HepG2 (cell line): ENCODE results near the gene ACVR1B. TPM values are rescaled to one million over a fixed set of nuclear protein-coding genes. Genes with fewer than 3 reads are reported as not detected.

Source experiments
- AGO1 ChIP-seq: fragments of 200-400 bp; formaldehyde crosslinking; IDR thresholded peaks from 2 replicates; pipeline ENCODE4 v1.6.1; 2017; ENCODE audit warnings: mild to moderate bottlenecking, low read depth, low read length, moderate library complexity; ENCODE audit not compliant: poor library complexity, severe bottlenecking
- CEBPB ChIP-seq: IDR thresholded peaks from 2 replicates; pipeline ENCODE4 v1.6.1; 2011; ENCODE audit warnings: low read depth, low read length, improper control_type of control experiment, borderline replicate concordance
- ESRRA ChIP-seq: sonication (generic); formaldehyde crosslinking; IDR thresholded peaks from 2 replicates; pipeline ENCODE4 v1.5.1; 2020; ENCODE audit warnings: mild to moderate bottlenecking, low read depth, missing genetic modification reagents
- ETV6 ChIP-seq: sonication (generic); formaldehyde crosslinking; conservative IDR thresholded peaks from 2 replicates; pipeline ENCODE4 v1.4.0; 2020; ENCODE audit warnings: missing genetic modification reagents
- KLF15 ChIP-seq: sonication (generic); formaldehyde crosslinking; IDR thresholded peaks from 2 replicates; pipeline ENCODE4 v1.8.1; 2023; ENCODE audit warnings: borderline replicate concordance, mild to moderate bottlenecking, inconsistent platforms, missing genetic modification reagents, mixed read lengths
- KLF16 ChIP-seq, 2 experiments: sonication (generic) in 1 of 2; formaldehyde crosslinking in 1 of 2; IDR thresholded peaks; 2 replicates each; pipeline versions ENCODE4 v1.6.1 to v1.8.0; 2016 to 2023; ENCODE audit warnings: missing genetic modification reagents in 2 of 2, missing compliant biosample characterization in 1 of 2
- NFIB ChIP-seq: sonication (generic); formaldehyde crosslinking; IDR thresholded peaks from 2 replicates; pipeline ENCODE4 v1.9.0; 2021; ENCODE audit warnings: missing genetic modification reagents, mild to moderate bottlenecking, borderline replicate concordance
- SMYD3 ChIP-seq: sonication (generic); formaldehyde crosslinking; IDR thresholded peaks from 2 replicates; pipeline ENCODE4 v1.8.1; 2023; ENCODE audit warnings: mild to moderate bottlenecking, missing genetic modification reagents
- SNAI1 ChIP-seq: sonication (generic); formaldehyde crosslinking; IDR thresholded peaks from 2 replicates; pipeline ENCODE4 v1.5.0; 2020; ENCODE audit warnings: mild to moderate bottlenecking, missing genetic modification reagents, borderline replicate concordance
- USF2 ChIP-seq, 2 experiments: sonication (generic) in 1 of 2; formaldehyde crosslinking in 1 of 2; IDR thresholded peaks; 2 replicates each; pipeline versions ENCODE4 v1.5.1 to v1.6.1; 2011 to 2020; ENCODE audit warnings: borderline replicate concordance in 1 of 2, low read depth in 1 of 2, low read length in 1 of 2, mild to moderate bottlenecking in 1 of 2, missing genetic modification reagents in 1 of 2, moderate library complexity in 1 of 2
- YEATS4 ChIP-seq: sonication (generic); formaldehyde crosslinking; IDR thresholded peaks from 2 replicates; pipeline ENCODE4 v1.4.0; 2020; ENCODE audit warnings: missing genetic modification reagents, borderline replicate concordance
- ZGPAT ChIP-seq: IDR thresholded peaks from 2 replicates; pipeline ENCODE4 v1.6.1; 2016; ENCODE audit warnings: mild to moderate bottlenecking
- ZMYM4 ChIP-seq: sonication (generic); formaldehyde crosslinking; IDR thresholded peaks from 2 replicates; pipeline ENCODE4 v1.8.1; 2023; ENCODE audit warnings: mild to moderate bottlenecking, missing genetic modification reagents
- ZNF337 ChIP-seq: sonication (generic); formaldehyde crosslinking; IDR thresholded peaks from 2 replicates; pipeline ENCODE4 v1.5.1; 2020; ENCODE audit warnings: missing genetic modification reagents, low read depth, mild to moderate bottlenecking, borderline replicate concordance
- ZNF644 ChIP-seq: IDR thresholded peaks from 2 replicates; pipeline ENCODE4 v1.6.1; 2016; ENCODE audit warnings: low read depth
- ZNF674 ChIP-seq: sonication (generic); formaldehyde crosslinking; IDR thresholded peaks from 2 replicates; pipeline ENCODE4 v1.5.0; 2020; ENCODE audit warnings: low read depth, mild to moderate bottlenecking, missing genetic modification reagents
- ZNF775 ChIP-seq: sonication (generic); formaldehyde crosslinking; IDR thresholded peaks from 2 replicates; pipeline ENCODE4 v1.4.0; 2020; ENCODE audit warnings: missing genetic modification reagents, mild to moderate bottlenecking, moderate library complexity, borderline replicate concordance
- polyA plus RNA-seq, 8 experiments: library from polyadenylated mRNA; depleted of rRNA in 3 of 8; stranded (reverse) in 7 of 8; unstranded in 1 of 8; fragments of >200 nt; fragmentation: Illumina TruSeq in 4 of 8; extraction: Trizol in 4 of 8; gene quantifications; 2 replicates each; pipeline versions ENCODE4 v1.2.1 to v1.2.3, GENCODE V29; 2011 to 2016; ENCODE audit warnings: low read depth in 4 of 8, missing spikeins in 1 of 8, mixed read lengths in 1 of 8; ENCODE audit not compliant: insufficient read depth in 1 of 8
- total RNA-seq, 5 experiments: library from RNA; depleted of rRNA; stranded (reverse); fragments of >200 nt; fragmentation: Illumina TruSeq; extraction: Trizol; gene quantifications; 2 replicates each; pipeline ENCODE4 v1.2.3, GENCODE V29; 2016; ENCODE audit warnings: low read depth in 1 of 5
- TF ChIP-seq, protein P1 (sequence below): sonication (generic); formaldehyde crosslinking; IDR thresholded peaks from 2 replicates; pipeline ENCODE4 v1.4.0; 2020; ENCODE audit warnings: mild to moderate bottlenecking, low read depth, missing genetic modification reagents
- TF ChIP-seq, protein P2 (sequence below): sonication (generic); formaldehyde crosslinking; IDR thresholded peaks from 2 replicates; pipeline ENCODE4 v1.4.0; 2020; ENCODE audit warnings: mild to moderate bottlenecking, missing genetic modification reagents
- TF ChIP-seq, protein P3 (sequence below): sonication (generic); formaldehyde crosslinking; IDR thresholded peaks from 2 replicates; pipeline ENCODE4 v1.4.0; 2020; ENCODE audit warnings: mild to moderate bottlenecking, missing genetic modification reagents, borderline replicate concordance

ACVR1B gene
- total and polyA plus RNA-seq, 2 of the 13 experiments (the other 11 are each of a cell fraction or from before 2014, with no cell fraction given), result 8.9 to 12.1 TPM

- TF ChIP-seq SMYD3 (CRISPR knock-in tag) (no peak), NFIB (no peak), USF2 (IDR thresholded peaks at IDR 0.05; ENCODE audit: low read depth, low read length) (no peak), USF2 (CRISPR knock-in tag; IDR thresholded peaks at IDR 0.05; ENCODE audit: borderline replicate concordance) (no peak), AGO1 (no peak), CEBPB (no peak), KLF16 (CRISPR knock-in tag; IDR thresholded peaks at IDR 0.05) (no peak), ZNF337 (CRISPR knock-in tag) (no peak), ZNF644 (CRISPR knock-in tag) (0 out of 2 replicates have a peak, but pooled peaks have one; percentile 13), ETV6 (CRISPR knock-in tag) (no peak), ESRRA (CRISPR knock-in tag) (no peak), ZNF775 (CRISPR knock-in tag) (no peak), SNAI1 (CRISPR knock-in tag) (no peak), KLF15 (CRISPR knock-in tag) (no peak), ZNF674 (CRISPR knock-in tag) (no peak), YEATS4 (CRISPR knock-in tag) (no peak), ZMYM4 (CRISPR knock-in tag) (peak; percentile 50; the same call in 1 of the 2 replicates), ZGPAT (CRISPR knock-in tag) (no peak)
- TF ChIP-seq, protein P1, sequence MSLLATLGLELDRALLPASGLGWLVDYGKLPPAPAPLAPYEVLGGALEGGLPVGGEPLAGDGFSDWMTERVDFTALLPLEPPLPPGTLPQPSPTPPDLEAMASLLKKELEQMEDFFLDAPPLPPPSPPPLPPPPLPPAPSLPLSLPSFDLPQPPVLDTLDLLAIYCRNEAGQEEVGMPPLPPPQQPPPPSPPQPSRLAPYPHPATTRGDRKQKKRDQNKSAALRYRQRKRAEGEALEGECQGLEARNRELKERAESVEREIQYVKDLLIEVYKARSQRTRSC, result no peak
- TF ChIP-seq, protein P2, sequence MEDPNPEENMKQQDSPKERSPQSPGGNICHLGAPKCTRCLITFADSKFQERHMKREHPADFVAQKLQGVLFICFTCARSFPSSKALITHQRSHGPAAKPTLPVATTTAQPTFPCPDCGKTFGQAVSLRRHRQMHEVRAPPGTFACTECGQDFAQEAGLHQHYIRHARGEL, result no peak
- TF ChIP-seq, protein P3, sequence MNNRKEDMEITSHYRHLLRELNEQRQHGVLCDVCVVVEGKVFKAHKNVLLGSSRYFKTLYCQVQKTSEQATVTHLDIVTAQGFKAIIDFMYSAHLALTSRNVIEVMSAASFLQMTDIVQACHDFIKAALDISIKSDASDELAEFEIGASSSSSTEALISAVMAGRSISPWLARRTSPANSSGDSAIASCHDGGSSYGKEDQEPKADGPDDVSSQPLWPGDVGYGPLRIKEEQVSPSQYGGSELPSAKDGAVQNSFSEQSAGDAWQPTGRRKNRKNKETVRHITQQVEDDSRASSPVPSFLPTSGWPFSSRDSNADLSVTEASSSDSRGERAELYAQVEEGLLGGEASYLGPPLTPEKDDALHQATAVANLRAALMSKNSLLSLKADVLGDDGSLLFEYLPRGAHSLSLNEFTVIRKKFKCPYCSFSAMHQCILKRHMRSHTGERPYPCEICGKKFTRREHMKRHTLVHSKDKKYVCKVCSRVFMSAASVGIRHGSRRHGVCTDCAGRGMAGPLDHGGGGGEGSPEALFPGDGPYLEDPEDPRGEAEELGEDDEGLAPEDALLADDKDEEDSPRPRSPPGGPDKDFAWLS, result no peak
These were observed 19.6 kb downstream of the ACVR1B start (continued) for GRCh38 chr12:51970904-51971646.
